ENCODE measurements around the gene PRXL2B.
"Not testable (repeated sequence)": the region's sequence is repeated elsewhere in the genome, so short reads cannot be mapped to it uniquely, and the experiment has no call there.

- not testable (repeated sequence) for TF ChIP-seq CTCF (conservative IDR thresholded peaks at IDR 0.05 in 1 of 2, IDR thresholded peaks at IDR 0.05 in 1 of 2; ENCODE audit: low read depth in 1 of 2, low read length in 2 of 2); EZH2 (IDR thresholded peaks at IDR 0.05; ENCODE audit: low read length, missing control alignments)
Observed at GRCh38 chr1:2625748-2626147, 39.2 kb downstream of the PRXL2B start.
